Osteocyte (in vitro differentiated cells): ENCODE results near the gene IAH1. TPM values are rescaled to one million over a fixed set of nuclear protein-coding genes. Genes with fewer than 3 reads are reported as not detected.
A peak's percentile ranks its signal among the peaks of the same experiment; 100 is the strongest.

Experiments
- DNase-seq: peaks from one replicate; pipeline ENCODE4 v3.0.0; 2021; ENCODE audit warnings: mixed read lengths; ENCODE audit not compliant: unreplicated experiment; ENCODE audit errors: extremely low spot score
- H3K27ac Mint-ChIP-seq: one replicate; pipeline ENCODE4 v1.8.0; 2021; ENCODE audit warnings: mild to moderate bottlenecking, mixed read lengths; ENCODE audit not compliant: unreplicated experiment
- H3K27me3 Mint-ChIP-seq: one replicate; pipeline ENCODE4 v1.8.0; 2021; ENCODE audit warnings: mixed read lengths; ENCODE audit not compliant: unreplicated experiment
- H3K36me3 Mint-ChIP-seq: one replicate; pipeline ENCODE4 v1.8.0; 2021; ENCODE audit warnings: mixed read lengths; ENCODE audit not compliant: unreplicated experiment
- H3K4me1 Mint-ChIP-seq: one replicate; pipeline ENCODE4 v1.8.0; 2021; ENCODE audit warnings: mixed read lengths; ENCODE audit not compliant: unreplicated experiment
- H3K4me3 Mint-ChIP-seq: one replicate; pipeline ENCODE4 v1.8.0; 2021; ENCODE audit warnings: mild to moderate bottlenecking, moderate library complexity, mixed read lengths; ENCODE audit not compliant: unreplicated experiment
- H3K9me3 Mint-ChIP-seq: one replicate; pipeline ENCODE4 v1.8.0; 2021; ENCODE audit warnings: mixed read lengths; ENCODE audit not compliant: unreplicated experiment
- total RNA-seq: library from RNA; stranded (reverse); gene quantifications from 2 replicates; pipeline ENCODE4 v1.2.1, GENCODE V29; 2021
- TF ChIP-seq, protein P1 (sequence below): fragments of 200-600 bp; sonication (generic); IDR thresholded peaks from 2 replicates; pipeline ENCODE4 v1.5.0; 2021; ENCODE audit warnings: antibody characterized with exemption, mild to moderate bottlenecking, moderate library complexity

Gene IAH1
- total RNA-seq, 1 donor from 2014 or later, result 68.7 TPM

DNA sequence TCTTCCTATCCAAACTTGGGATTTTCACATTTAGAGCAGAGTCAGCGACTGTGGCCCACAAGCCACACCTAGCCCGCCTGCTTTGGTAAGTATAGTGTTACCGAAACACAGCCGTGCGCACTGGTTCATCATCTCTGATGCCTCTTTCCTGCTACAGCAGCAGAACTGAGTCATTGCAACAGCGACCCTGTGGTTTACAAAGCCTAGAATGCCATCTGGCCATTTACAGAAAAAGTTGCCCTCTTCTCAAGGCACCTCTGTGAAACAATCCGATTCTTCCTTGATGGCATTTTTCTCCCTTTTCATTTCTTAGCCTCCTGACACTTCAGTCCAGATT lies 10.7 kb upstream of the IAH1 start:
- Mint-ChIP-seq H3K27ac (no peak overlapping the region), H3K4me3 (no peak overlapping the region), H3K36me3 (peaks cover 21% of the 10 kb centered on the region), H3K4me1 (peaks cover 3% of the 10 kb centered on the region), H3K27me3 (no peaks in the 10 kb centered on the region), H3K9me3 (no peaks in the 10 kb centered on the region)
- TF ChIP-seq, protein P1, sequence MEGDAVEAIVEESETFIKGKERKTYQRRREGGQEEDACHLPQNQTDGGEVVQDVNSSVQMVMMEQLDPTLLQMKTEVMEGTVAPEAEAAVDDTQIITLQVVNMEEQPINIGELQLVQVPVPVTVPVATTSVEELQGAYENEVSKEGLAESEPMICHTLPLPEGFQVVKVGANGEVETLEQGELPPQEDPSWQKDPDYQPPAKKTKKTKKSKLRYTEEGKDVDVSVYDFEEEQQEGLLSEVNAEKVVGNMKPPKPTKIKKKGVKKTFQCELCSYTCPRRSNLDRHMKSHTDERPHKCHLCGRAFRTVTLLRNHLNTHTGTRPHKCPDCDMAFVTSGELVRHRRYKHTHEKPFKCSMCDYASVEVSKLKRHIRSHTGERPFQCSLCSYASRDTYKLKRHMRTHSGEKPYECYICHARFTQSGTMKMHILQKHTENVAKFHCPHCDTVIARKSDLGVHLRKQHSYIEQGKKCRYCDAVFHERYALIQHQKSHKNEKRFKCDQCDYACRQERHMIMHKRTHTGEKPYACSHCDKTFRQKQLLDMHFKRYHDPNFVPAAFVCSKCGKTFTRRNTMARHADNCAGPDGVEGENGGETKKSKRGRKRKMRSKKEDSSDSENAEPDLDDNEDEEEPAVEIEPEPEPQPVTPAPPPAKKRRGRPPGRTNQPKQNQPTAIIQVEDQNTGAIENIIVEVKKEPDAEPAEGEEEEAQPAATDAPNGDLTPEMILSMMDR, result no peak
- peak; percentile 66 for DNase-seq

DNA sequence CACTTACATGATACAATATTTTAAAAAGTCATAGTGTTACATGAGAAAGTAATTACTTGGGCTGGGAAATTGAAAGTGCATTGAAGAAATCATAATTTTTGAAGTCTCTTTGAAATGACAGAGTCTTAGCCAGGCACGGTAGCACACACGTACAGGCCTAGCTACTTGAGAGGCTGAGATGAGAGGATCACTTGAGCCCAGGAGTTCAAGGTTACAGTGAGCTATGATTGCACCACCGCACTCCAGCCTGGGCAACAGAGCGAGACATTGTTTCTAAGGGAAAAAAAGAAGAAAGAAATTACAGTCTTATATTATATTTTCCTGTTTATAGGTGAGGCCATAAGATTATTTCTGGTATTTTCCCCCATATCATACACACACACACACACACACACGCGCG lies 9.2 kb upstream of the IAH1 start:
- no peaks in the 10 kb centered on the region for H3K9me3 Mint-ChIP-seq

DNA sequence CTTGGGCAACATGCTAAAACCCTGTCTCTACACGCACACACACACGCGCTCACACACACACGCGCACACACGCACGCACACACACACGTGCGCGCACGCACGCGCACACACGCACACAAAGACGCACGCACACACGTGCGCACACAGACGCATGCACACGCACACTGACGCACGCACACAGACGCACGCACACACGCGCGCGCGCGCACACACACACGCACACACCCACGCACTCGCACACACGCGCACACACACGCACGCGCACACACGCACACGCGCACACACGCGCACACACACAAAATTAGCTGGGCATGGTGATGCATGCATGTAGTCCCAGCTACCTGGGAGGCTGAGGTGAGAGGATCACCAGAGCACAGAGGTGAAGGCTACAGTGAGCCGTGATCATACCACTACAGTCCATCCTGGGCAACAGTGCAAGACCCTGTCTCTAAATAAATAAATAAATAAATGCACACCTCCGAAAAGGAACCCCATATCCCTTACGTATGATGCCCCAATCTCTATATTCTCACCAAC lies 8.1 kb upstream of the IAH1 start:
- TF ChIP-seq, protein P1, result no peak
- H3K4me1 Mint-ChIP-seq, result peaks cover 3% of the 10 kb centered on the region
- peaks cover 10% of the 10 kb centered on the region for H3K36me3 Mint-ChIP-seq
- peak; percentile 11 for DNase-seq
- H3K27ac Mint-ChIP-seq, result no peak overlapping the region
- H3K9me3 Mint-ChIP-seq, result no peaks in the 10 kb centered on the region
- H3K27me3 Mint-ChIP-seq, result no peaks in the 10 kb centered on the region
- H3K4me3 Mint-ChIP-seq, result no peak overlapping the region

More for the DNA sequence above, 9.2 kb upstream of the IAH1 start:
- H3K4me1 Mint-ChIP-seq, result peaks cover 3% of the 10 kb centered on the region
- no peaks in the 10 kb centered on the region for H3K27me3 Mint-ChIP-seq
- peak; percentile 21 for DNase-seq
- TF ChIP-seq, protein P1, result no peak
- H3K27ac Mint-ChIP-seq, result no peak overlapping the region
- no peak overlapping the region for H3K4me3 Mint-ChIP-seq
- peaks cover 17% of the 10 kb centered on the region for H3K36me3 Mint-ChIP-seq

DNA sequence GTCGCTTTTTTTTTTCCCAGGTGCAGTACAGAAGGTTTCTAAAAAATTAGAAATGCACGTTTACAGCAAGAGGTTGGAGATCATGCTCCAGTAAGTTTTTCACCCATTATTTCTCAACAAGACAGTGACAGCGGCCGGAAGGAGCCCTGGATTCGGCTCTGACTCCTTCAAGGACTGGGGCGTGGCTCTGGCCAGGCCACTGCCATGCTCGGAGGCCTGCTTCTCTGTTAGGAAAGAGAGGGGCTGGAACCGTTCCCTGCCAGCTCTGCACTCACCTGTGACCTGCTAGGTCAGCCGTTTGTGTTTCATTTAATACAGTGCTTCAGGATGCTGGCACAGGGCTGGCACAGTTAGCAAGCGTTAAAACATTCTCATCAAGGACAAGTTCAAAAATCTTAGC lies 6.7 kb upstream of the IAH1 start:
- no peak for DNase-seq
- H3K36me3 Mint-ChIP-seq, result peaks cover 10% of the 10 kb centered on the region
- H3K27me3 Mint-ChIP-seq, result no peaks in the 10 kb centered on the region
- H3K27ac Mint-ChIP-seq, result no peak overlapping the region
- H3K9me3 Mint-ChIP-seq, result no peaks in the 10 kb centered on the region
- TF ChIP-seq, protein P1, result no peak
- no peak overlapping the region for H3K4me3 Mint-ChIP-seq
- peaks cover 3% of the 10 kb centered on the region for H3K4me1 Mint-ChIP-seq

DNA sequence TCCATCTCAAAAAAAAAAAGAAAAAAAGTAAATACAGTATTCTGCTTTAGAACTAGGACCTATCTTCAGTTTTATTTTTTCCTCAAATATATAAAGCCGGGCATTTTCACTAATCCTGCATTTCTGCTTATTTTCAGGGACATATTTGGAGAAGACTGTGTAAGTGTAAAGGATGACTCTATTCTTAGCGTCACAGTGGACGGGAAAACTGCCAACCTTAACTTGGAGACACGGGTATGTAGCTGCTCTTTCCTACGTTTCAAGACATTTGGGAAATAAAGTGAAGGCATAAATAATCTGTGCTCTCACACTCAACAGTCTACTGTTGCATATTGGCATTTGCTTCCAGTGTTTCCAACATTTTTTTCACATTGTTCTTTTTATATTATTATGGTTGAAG lies 3.1 kb upstream of the IAH1 start:
- Mint-ChIP-seq H3K27ac (no peak overlapping the region), H3K36me3 (peaks cover 11% of the 10 kb centered on the region), H3K27me3 (no peaks in the 10 kb centered on the region), H3K4me1 (peaks cover 20% of the 10 kb centered on the region), H3K4me3 (no peak overlapping the region), H3K9me3 (no peaks in the 10 kb centered on the region)
- TF ChIP-seq, protein P1, result no peak
- DNase-seq, result no peak
